Measurements from ENCODE around the gene ACKR3. TPM values are rescaled to one million over a fixed set of nuclear protein-coding genes. Genes with fewer than 3 reads are reported as not detected.

The ACKR3 gene
- total RNA-seq, 1 donor = 18.8 TPM

- H3K4me1 ChIP-seq (ENCODE audit: insufficient read depth, low read length) = peaks cover 6% of the 10 kb centered on the region
- DNase-seq (ENCODE audit: insufficient read length, low spot score, missing footprints) = no peak
- no peak overlapping the region for H3K4me3 ChIP-seq (ENCODE audit: insufficient read depth, low read length)
- H4K20me1 ChIP-seq (ENCODE audit: insufficient read depth, low read length) = no peaks in the 10 kb centered on the region
- H3K27ac ChIP-seq (ENCODE audit: low read depth, low read length) = no peak overlapping the region
- no peak overlapping the region for H2AFZ ChIP-seq (ENCODE audit: low read length)
- H3K9me3 ChIP-seq (ENCODE audit: low read depth, low read length) = no peaks in the 10 kb centered on the region
- TF ChIP-seq CTCF (IDR thresholded peaks at IDR 0.05; ENCODE audit: extremely low read depth, low read depth, low read length) = no peak
- H3K27me3 ChIP-seq (ENCODE audit: insufficient read depth, low read length) = peaks cover 52% of the 10 kb centered on the region
- H3K36me3 ChIP-seq (ENCODE audit: insufficient read depth, low read length) = no peaks in the 10 kb centered on the region
- no peaks in the 10 kb centered on the region for H3K79me2 ChIP-seq (ENCODE audit: insufficient read depth, low read length)
- no peak overlapping the region for H3K4me2 ChIP-seq (ENCODE audit: insufficient read depth, low read length)
Observed at GRCh38 chr2:236565212-236565611, 4.4 kb upstream of the ACKR3 start.

- Histone ChIP-seq H3K27me3 (ENCODE audit: insufficient read depth, low read length) (peaks cover 59% of the 10 kb centered on the region), H2AFZ (ENCODE audit: low read length) (no peak overlapping the region), H3K4me3 (ENCODE audit: insufficient read depth, low read length) (no peak overlapping the region), H4K20me1 (ENCODE audit: insufficient read depth, low read length) (no peaks in the 10 kb centered on the region), H3K4me2 (ENCODE audit: insufficient read depth, low read length) (no peak overlapping the region), H3K9me3 (ENCODE audit: low read depth, low read length) (no peaks in the 10 kb centered on the region), H3K27ac (ENCODE audit: low read depth, low read length) (no peak overlapping the region), H3K79me2 (ENCODE audit: insufficient read depth, low read length) (no peaks in the 10 kb centered on the region), H3K36me3 (ENCODE audit: insufficient read depth, low read length) (no peaks in the 10 kb centered on the region), H3K4me1 (ENCODE audit: insufficient read depth, low read length) (peaks cover 6% of the 10 kb centered on the region)
- no peak for TF ChIP-seq CTCF (IDR thresholded peaks at IDR 0.05; ENCODE audit: extremely low read depth, low read depth, low read length)
- peak; percentile 29 for DNase-seq (ENCODE audit: insufficient read length, low spot score, missing footprints)
Observed at GRCh38 chr2:236565879-236566402, 3.7 kb upstream of the ACKR3 start.

- no peak for TF ChIP-seq CTCF (IDR thresholded peaks at IDR 0.05; ENCODE audit: extremely low read depth, low read depth, low read length)
- no peak for DNase-seq (ENCODE audit: insufficient read length, low spot score, missing footprints)
- H3K4me3 ChIP-seq (ENCODE audit: insufficient read depth, low read length) = no peak overlapping the region
- no peak overlapping the region for H3K27ac ChIP-seq (ENCODE audit: low read depth, low read length)
- no peaks in the 10 kb centered on the region for H3K9me3 ChIP-seq (ENCODE audit: low read depth, low read length)
- H3K4me1 ChIP-seq (ENCODE audit: insufficient read depth, low read length) = peaks cover 6% of the 10 kb centered on the region
- H2AFZ ChIP-seq (ENCODE audit: low read length) = no peak overlapping the region
- no peaks in the 10 kb centered on the region for H3K79me2 ChIP-seq (ENCODE audit: insufficient read depth, low read length)
- no peaks in the 10 kb centered on the region for H4K20me1 ChIP-seq (ENCODE audit: insufficient read depth, low read length)
- no peak overlapping the region for H3K4me2 ChIP-seq (ENCODE audit: insufficient read depth, low read length)
- peaks cover 62% of the 10 kb centered on the region for H3K27me3 ChIP-seq (ENCODE audit: insufficient read depth, low read length)
- no peaks in the 10 kb centered on the region for H3K36me3 ChIP-seq (ENCODE audit: insufficient read depth, low read length)
Observed at GRCh38 chr2:236566596-236566995, 3.0 kb upstream of the ACKR3 start.

- Histone ChIP-seq H3K9me3 (ENCODE audit: low read depth, low read length) (no peaks in the 10 kb centered on the region), H3K4me2 (ENCODE audit: insufficient read depth, low read length) (peak overlapping the region; percentile 76), H2AFZ (ENCODE audit: low read length) (peak overlapping the region; percentile 76), H3K27ac (ENCODE audit: low read depth, low read length) (no peak overlapping the region), H3K36me3 (ENCODE audit: insufficient read depth, low read length) (no peaks in the 10 kb centered on the region), H3K79me2 (ENCODE audit: insufficient read depth, low read length) (no peaks in the 10 kb centered on the region), H3K27me3 (ENCODE audit: insufficient read depth, low read length) (peaks cover 68% of the 10 kb centered on the region), H3K4me1 (ENCODE audit: insufficient read depth, low read length) (peaks cover 6% of the 10 kb centered on the region), H4K20me1 (ENCODE audit: insufficient read depth, low read length) (no peaks in the 10 kb centered on the region), H3K4me3 (ENCODE audit: insufficient read depth, low read length) (peak overlapping the region; percentile 50)
- no peak for TF ChIP-seq CTCF (IDR thresholded peaks at IDR 0.05; ENCODE audit: extremely low read depth, low read depth, low read length)
- peak; percentile 79 for DNase-seq (ENCODE audit: insufficient read length, low spot score, missing footprints)
Observed at GRCh38 chr2:236568068-236568921, 1.3 kb upstream of the ACKR3 start.
